GM04503 (cell line): ENCODE measurements around the gene LPCAT4.
"Not testable (repeated sequence)": the region's sequence is repeated elsewhere in the genome, so short reads cannot be mapped to it uniquely, and the experiment has no call there.

Source experiments
- DNase-seq: peaks from one replicate; pipeline ENCODE4 v3.0.0-alpha.2; 2012; ENCODE audit warnings: low read depth

Gene LPCAT4, protein sequence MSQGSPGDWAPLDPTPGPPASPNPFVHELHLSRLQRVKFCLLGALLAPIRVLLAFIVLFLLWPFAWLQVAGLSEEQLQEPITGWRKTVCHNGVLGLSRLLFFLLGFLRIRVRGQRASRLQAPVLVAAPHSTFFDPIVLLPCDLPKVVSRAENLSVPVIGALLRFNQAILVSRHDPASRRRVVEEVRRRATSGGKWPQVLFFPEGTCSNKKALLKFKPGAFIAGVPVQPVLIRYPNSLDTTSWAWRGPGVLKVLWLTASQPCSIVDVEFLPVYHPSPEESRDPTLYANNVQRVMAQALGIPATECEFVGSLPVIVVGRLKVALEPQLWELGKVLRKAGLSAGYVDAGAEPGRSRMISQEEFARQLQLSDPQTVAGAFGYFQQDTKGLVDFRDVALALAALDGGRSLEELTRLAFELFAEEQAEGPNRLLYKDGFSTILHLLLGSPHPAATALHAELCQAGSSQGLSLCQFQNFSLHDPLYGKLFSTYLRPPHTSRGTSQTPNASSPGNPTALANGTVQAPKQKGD

DNA sequence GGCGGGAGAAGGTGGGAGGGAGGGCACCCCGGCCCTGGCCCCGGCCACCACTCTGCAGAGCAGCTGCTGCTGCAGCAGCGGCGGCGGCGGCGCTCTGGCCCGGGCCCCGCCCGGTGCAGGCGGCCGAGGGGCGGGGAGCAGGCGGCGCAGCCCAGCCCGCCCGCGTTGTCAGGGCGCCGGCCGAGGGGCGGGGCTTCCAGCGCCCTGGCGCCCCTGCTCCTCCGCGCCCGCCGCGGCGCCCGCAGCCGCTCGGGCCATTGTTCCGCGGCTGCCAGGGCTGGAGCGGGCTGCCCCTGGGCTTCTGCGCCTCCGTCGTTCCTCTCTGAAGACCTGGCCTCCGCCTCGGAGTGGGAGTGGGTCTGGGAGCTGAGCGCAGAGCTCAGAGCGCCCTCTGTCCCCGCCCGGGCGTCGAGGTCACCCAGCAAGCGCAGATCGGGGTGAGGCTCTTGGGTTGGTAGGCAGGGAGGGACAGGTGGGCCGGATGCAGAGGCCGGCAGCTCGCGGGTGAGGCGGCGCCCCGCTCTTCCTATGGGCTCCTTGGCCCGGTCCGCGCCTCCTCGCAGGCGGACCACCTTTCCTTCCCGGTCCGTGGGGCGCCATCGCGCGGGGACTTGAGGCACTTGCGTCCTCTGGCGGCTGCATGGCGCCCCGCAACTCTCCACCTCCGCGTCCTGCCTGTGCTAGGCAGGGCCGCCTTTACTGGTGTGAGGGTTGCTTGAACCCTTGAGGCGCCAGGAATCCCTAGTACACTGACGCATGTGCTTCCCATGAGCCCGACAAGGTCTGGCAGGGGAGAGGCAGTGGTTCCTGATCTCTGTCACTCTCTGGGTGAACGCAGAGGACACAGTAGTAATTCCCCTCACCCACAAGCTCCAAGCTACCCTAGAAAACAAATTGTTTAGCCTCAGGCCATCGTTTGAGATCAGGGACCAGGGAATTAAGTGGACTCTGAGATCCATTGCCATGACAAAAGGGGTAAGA, at the start of gene LPCAT4:
Gene LPCAT4, minus strand, starts transcription at position 96 of the 981 bp plus-strand sequence. CDS start 96 bp downstream, outside the sequence.
- peak; percentile 25 for DNase-seq

DNA sequence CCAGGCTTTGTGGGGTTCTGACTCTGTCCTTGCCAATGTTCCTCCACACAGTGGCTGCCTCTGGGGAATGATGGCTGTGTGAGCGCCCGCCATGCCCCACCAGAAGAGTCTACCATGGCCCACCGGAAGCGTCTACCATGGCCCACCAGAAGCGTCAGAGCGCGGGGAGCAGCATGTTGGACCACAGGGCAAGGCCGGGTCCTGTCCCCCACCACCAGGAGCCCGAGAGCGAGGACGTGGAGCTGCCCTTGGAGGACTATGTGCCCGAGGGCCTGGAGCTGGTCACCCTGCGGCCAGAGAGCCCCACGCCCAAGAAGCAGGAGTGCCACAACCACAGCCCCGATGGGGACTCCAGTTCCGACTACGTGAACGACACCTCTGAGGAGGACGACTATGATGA, 42.5 kb upstream of the LPCAT4 start:
- DNase-seq, result not testable (repeated sequence)

DNA sequence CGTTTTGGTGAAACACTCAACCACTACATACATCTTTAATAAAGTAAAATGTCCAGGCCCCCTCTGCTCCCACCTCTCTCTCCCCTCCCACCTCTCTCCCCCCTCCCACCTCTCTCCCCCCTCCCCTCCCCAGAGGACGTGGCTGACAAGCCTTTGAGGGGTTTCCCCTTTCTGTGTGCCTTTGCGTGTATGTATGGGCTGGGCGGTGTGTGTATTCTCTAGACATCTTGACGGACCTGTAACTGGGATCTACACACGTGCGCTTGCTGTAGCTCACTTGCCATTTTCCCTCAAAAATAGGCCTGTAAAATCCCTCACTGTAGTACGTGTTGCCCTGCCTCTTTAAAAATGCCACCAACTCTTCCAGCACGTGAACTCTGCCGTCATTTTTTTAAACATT, 42.0 kb upstream of the LPCAT4 start:
- not testable (repeated sequence) for DNase-seq

DNA sequence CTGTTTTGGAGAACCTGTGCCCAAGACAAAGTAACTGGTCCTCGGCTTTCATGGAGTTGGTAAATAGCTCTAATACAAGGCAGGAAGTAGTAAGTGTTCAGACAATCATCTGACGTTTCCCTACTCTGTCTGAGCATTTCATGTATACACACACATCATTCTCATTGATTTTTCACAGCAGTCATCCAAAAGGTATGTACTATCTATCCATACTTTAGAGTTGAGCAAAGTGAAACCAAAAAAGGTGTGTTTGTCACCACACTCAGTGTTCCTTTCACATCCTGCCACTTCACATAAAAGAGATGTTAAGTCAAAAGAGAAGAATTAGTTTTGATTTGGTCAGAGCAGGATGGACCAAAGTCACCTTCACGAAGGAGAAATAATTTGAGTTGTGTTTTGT, 36.9 kb upstream of the LPCAT4 start:
- DNase-seq, result not testable (repeated sequence)

DNA sequence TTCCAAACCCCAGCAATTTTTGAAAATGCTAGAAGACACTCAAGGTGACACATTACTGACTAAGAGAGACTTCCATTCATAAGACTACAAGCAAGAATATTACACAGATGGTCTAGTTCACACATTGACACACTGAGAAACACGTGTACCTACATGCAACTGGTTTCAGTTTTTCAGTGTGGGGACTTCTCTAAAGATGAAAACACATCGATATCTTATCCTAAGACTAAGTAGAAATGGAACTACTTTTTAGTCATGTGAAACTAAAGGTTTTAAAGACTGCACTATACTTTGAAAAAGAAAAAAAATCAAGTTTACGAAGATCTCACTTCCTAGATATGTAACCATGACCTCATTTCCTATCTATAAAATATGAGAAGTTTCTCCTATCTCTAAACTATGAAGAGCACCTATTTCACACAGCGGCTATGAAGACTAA, 36.2 kb upstream of the LPCAT4 start:
- DNase-seq, result not testable (repeated sequence)

DNA sequence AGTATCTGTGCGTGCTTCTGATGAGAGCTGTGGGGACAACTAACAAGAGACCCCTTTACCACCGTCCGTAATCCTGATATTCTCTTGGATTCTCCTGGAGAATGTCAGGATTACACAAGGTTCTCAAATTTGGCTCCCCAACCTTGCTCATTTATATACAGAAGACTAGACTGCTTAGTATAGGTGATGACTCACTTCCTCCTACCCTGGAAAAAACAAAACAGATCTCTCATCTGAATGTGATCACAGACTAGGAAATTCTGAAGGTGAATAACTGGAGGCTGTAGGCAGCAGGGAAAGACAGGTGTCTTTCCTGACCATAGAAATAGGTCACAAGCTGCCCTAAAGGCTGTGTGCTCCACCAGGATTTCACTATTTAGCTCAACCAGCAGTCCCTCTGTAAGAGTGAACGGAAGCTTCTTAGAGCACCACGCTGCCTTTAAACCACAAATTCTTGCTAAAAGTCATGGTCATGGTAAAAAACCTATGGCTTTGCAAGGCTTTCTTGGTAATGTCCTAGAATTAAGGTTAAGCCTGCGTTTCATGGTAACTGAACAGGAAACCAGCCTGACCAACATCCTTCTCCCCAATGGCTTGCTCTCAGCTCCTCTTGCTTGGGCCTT, 30.8 kb upstream of the LPCAT4 start:
- not testable (repeated sequence) for DNase-seq

DNA sequence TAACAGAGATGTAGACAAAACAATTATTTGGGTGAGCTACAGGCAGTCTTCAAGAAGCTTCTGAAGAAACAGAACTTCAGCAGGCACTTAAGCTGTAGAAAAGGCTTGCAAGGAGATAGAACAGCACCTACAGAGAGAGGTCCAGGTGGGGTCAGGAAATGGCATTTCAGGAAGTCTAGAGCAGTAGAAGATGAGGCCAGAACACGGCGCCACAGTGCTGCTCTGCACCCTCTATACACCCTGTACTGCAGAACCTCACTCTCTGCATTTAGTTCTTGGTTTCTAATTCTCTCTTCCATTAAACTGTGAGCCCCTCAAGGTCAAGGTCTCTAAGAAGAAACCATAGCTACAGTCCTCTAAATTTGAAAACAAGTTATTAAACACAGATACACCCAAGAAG, 26.0 kb upstream of the LPCAT4 start:
- not testable (repeated sequence) for DNase-seq

DNA sequence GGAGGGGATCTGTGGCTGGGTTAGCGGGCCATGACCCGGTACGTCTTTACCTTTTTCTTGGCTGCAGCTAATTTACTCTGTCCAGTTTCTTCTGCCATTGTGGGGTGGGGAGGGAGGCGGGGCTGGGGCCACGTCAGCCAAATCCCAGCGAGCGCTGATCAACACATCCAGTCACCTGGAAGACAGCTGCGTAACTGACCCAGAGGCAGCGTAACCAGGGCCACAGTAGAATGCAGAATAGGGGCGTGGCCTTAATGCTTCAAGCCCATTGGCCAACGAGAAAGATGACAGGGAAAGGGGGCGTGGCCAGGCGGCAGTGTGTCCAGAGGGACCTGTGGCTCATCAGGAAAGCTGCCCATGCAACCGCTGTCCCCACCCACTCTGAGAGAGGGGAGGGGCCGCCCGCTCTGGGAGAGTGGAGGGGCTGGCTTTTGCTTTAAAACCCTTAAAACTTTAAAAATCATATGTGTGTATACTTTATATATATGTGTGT, 22.6 kb upstream of the LPCAT4 start:
- not testable (repeated sequence) for DNase-seq

DNA sequence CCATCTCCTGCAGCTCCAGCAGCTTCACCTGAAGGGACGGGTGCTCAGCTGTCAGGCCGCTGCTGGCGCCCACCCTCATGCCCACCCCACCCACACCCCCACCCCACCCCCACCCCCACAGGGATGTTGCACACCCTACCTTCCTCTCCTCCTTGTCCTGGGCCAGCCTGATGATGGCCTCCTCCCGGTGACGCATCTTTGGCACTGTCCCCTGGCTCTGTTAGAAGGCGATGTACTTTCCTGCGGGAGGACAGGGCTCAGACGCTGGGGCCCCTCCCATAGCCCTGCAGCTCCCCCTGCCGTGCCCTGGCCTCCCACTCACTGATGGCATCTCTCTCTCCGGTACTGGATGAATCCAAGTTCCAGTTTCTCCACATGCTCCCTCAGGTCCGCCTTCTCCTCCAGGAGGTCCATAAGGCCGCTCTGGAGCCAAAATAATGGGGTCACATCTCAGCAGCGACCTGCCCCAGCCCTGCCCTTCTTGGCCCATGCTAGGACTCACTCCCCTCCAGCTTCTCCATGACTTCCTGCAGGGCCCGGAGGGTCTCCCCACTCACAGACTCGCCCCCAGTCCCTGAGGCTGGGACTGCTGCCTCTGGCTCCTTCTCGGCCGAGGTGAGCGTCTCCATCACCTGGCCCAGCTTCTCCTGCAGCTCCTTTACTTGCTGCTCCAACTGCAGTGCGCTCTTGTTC, 15.0 kb upstream of the LPCAT4 start:
- DNase-seq, result not testable (repeated sequence)

DNA sequence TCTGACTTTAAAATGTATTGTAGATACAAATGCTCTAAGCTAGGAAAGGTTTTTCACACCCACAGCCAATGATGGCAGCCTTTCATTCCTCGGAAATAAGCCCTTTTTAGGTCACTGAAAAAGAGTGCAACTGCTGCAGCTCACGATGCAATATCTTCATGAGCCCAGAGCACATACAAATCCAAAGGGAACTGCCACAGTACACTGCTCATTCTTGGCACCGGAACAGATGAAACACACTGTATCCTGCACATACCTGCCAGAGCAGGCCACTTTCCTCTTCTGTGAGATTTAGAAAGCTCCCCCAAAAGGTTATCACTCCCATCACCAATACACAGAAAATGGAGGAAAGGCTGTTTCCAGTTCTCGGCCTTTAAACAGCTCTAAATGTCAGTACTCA, 13.5 kb upstream of the LPCAT4 start:
- DNase-seq, result not testable (repeated sequence)

DNA sequence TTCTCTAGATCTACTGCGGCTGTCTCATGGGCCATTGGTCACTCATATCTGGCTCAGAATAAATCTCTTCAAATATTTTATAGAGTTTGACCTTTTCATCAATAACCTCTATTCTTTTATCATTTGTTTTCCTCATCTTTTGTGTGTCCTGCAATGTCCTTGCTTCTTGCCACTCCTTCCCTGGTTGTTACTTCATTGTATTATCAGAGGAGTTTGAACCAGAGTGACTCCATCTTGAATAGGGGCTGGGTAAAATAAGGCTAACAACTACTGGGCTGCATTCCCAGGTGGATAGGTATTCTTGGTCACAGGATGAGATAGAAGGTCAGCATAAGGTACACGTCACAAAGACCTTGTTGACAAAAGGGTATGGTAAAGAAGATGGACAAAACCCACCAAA, 9.9 kb upstream of the LPCAT4 start:
- no peak for DNase-seq

DNA sequence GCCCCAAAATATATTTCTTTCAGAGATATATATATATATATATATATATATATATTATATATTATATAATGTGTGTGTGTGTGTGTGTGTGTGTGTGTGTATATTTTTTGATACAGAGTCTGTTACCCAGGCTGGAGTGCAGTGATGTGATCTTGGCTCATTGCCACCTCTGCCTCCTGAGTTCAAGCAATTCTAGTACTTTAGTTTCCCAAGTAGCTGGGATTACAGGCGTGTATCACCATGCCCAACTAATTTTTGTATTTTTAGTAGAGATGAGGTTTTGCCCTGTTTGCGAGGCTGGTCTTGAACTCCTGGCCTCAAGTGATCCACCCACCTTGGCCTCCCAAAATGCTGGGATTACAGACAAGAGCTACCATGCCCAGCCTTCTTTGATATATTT, 8.5 kb upstream of the LPCAT4 start:
- DNase-seq, result not testable (repeated sequence)

DNA sequence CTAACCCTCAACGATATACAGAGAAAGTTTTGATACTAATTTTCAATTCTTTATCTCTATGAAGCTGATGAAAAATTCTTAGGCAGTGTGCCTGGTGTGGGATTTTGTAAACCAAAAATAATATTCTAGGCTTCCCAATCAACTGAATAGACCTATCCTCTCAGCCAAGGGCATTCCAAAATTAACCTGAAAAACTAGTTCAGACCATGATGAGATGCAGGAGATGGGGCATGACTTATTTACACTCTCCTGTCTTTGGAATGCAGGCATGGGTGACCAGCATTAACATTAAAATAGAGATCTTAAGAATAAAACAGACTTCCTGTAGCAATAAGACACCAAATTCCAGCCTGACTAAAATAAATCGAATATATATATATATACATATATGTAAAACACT, 7.8 kb upstream of the LPCAT4 start:
- no peak for DNase-seq

DNA sequence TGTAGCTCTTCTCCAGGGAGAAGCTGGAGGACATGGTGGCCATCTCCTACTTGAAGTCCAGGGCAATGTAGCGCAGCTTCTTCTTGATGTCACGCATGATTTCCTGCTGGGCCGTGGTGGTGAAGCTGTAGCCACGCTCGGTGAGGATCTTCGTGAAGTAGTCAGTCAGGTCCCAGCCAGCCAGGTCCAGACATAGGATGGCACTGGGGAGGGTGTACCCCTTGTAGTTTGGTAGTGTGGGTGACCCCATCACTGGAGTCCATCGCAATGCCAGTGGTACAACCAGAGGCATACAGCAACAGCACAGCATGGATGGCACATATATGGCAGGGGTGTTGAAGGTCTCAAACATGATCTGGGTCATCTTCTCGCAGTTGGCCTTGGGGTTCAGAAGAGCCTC, 7.0 kb upstream of the LPCAT4 start:
- no peak for DNase-seq

DNA sequence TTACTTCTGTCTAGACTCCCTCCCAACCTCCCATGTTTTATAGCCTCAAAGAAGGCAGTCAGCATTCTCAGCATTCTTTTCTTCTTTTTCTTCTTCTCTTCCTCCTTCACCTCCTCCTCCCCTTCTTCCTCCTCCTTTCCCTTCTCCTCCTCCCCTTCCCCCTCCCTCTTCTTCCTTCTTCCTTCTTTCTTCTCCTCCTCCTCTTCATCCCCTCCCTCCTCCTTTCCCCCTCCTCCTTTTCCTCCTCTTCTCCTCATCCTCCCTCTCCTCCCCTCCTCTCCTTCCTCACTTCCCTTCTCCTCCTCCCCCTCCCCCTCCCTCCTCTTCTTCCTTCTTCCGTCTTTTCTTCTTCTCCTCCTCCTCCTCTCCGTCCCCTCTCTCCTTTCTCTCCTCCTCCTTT, 3.6 kb upstream of the LPCAT4 start:
- no peak for DNase-seq

DNA sequence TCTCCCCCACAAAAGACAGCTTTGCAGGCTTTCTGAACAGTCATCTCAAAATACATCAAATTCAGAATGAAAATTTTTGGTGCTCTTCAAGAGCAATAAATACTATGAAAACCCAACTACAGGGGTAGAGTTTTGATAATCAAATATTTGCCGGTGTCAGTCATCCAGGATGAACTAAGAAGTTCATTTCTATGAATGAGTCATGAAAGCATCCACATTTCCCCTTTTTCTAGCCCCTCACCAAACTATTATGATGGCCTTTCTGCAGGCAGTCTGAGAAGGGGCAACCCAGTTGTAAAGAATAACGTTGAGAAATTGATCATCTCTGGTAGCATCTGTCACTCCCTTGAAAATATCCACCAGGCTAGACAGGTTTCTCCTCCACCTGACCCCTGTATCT, 3.1 kb upstream of the LPCAT4 start:
- DNase-seq, result no peak

DNA sequence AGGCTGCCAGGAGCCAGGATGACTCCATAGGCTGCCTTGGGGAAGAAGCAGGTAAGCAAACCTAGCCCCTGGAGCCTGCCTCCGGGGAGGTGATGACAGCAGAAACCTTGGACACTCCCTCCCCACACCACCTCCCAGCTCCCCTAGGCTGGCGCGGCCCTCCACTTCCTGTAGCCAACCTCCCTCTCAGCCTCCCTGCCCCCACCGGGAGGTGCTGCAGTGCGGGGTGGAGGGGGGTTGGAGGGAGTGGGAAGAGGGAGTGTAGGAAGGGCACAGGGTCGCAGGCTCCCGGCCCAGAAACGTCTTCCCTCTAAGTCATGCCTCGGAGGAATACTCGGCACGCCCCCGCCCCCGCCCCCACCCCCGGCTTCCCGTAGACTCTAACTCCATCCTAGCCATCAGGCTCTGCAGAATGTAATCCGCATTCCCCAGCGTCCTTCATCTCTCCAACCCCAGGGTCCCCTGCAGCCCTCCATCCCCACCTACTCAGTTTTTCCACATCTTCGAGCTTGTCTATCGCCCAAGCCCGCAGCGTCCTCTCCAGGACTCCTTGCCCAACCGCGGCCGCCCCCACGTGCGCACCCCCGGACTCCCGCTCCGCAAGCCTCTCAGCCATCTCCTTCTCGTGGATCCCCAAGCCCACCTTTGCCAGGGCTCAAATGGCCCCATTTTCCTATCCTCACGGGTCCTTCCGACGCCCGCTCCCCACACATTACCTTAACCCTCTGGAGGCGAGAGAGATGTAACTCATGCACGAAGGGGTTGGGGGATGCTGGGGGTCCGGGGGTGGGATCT, 528 bp downstream of the LPCAT4 start:
- no peak for DNase-seq

DNA sequence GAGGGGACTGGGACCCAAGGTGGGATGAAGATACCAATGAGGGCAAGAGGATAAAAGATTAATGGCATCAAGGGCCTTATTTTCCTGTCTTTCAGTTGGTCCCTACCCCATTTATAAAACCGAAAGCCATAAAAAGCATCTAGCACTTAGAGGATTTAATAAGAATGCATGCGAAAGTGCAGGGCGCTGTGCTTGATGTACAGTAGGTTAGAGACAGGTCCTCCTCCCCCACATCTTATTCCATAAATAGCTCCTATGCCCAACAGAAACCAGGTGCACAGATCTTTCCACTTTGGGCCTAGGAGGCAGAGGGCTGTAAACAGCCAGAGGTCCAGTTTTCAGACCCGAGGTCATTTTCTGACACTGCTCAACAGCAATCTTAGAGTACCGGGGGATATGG, 1.2 kb downstream of the LPCAT4 start:
- no peak for DNase-seq

DNA sequence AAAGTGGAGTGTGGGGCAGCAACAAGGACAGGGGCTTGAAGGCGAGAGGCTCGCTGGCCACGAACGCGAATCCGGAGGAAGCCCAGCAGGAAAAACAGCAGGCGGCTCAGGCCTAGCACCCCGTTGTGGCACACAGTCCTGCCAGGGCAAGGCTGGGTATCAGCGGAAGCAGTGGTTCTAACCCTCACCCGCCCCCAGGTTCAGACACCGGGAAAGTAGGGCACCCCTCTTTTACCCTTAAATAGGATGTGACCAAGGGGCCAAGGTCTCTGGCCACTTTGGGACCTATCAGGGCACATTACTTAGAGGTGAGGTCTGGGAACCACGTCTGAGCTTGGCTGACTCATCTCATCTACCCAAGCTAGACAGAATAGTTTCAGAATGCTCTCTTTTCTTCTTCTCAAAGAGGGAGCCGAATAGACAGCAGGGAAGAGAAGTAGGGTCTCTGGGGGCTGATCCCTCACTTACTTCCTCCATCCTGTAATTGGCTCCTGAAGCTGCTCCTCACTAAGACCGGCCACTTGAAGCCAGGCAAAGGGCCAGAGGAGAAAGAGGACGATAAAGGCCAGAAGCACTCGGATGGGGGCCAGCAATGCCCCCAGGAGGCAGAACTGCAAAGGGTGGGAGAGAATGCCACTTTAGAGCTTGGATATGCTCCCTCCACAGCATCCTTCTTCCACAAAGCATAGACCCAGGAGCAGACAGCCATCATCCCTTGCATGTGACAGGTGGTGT, 1.7 kb downstream of the LPCAT4 start:
- no peak for DNase-seq

DNA sequence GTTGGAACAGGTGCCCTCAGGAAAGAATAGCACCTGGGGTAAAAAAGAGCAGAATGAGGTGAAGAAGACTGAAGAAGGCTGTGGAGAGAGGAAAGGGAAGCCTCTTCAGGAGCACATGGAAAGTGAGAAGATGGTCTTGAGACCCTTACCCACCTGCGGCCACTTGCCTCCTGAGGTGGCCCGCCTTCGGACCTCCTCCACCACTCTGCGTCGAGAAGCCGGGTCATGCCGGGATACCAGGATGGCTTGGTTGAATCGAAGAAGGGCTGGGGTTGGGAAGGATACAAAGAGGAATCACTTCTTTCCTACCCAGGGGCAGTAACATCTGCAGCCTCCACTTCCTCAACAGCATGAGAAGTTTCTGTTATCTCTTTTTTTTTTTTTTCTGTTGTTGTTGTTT, 3.0 kb downstream of the LPCAT4 start:
- DNase-seq, result no peak
